ENCODE data around the gene ATP2B1. TPM values are rescaled to one million over a fixed set of nuclear protein-coding genes. Genes with fewer than 3 reads are reported as not detected.

Gene ATP2B1
- total and polyA plus RNA-seq, 2 of the 13 experiments (the other 11 are each of a cell fraction or from before 2014, with no cell fraction given), result 12.1 to 60.2 TPM

DNA sequence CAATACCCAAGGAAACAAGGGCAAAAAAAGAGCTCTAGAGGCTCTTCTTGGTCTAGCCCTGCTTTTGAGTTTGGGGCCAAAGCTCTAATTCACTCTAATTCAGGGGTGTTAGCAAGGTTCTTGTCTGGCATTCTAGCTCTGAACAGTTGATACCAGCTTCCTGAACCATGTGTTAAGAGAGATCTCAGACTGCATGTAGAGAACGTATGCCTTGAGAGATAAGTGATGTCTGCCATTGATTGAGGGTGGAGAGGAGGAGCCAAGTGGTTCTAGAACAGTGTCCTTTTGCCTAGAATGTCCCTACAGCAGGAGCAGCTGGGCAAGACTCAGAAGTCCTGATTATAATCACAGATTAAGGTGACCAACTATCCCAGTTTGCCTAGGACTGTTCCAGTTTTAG lies 164.6 kb downstream of the ATP2B1 start:
- no peaks in the 10 kb centered on the region for H3K79me2 ChIP-seq (ENCODE audit: insufficient read depth, low read length)
- H3K4me2 ChIP-seq (ENCODE audit: low read depth, low read length), result no peak overlapping the region
- H3K9ac ChIP-seq (ENCODE audit: insufficient read depth, low read depth, low read length), result no peak overlapping the region
- CTCF ChIA-PET (ENCODE audit: low intra/inter-chr PET ratio, low total read pairs), result no interaction called here
- no peak for TF ChIP-seq ZNF335 (CRISPR knock-in tag; IDR thresholded peaks at IDR 0.05)
- TF ChIP-seq ZFP82 (CRISPR knock-in tag; IDR thresholded peaks at IDR 0.05; ENCODE audit: borderline replicate concordance), result no peak
- no peak for TF ChIP-seq SNAI1 (CRISPR knock-in tag; IDR thresholded peaks at IDR 0.05; ENCODE audit: borderline replicate concordance)
- TF ChIP-seq IKZF4 (CRISPR knock-in tag; IDR thresholded peaks at IDR 0.05; ENCODE audit: borderline replicate concordance, low read depth, not compliant biosample characterization), result no peak
- no peak for TF ChIP-seq ZNF616 (CRISPR knock-in tag; IDR thresholded peaks at IDR 0.05; ENCODE audit: low read depth)
- TF ChIP-seq ZNF331 (CRISPR knock-in tag; IDR thresholded peaks at IDR 0.05), result no peak
- no peak for TF ChIP-seq ZFP36L2 (CRISPR knock-in tag; IDR thresholded peaks at IDR 0.05)
- no peak for TF ChIP-seq GABPB1 (CRISPR knock-in tag; IDR thresholded peaks at IDR 0.05)
- TF ChIP-seq ZBTB7A (CRISPR knock-in tag; IDR thresholded peaks at IDR 0.05), result no peak
- no peak for TF ChIP-seq ZNF317 (CRISPR knock-in tag; IDR thresholded peaks at IDR 0.05)
- TF ChIP-seq ZNF644 (CRISPR knock-in tag; IDR thresholded peaks at IDR 0.05; ENCODE audit: low read depth), result no peak
- TF ChIP-seq, protein P1, sequence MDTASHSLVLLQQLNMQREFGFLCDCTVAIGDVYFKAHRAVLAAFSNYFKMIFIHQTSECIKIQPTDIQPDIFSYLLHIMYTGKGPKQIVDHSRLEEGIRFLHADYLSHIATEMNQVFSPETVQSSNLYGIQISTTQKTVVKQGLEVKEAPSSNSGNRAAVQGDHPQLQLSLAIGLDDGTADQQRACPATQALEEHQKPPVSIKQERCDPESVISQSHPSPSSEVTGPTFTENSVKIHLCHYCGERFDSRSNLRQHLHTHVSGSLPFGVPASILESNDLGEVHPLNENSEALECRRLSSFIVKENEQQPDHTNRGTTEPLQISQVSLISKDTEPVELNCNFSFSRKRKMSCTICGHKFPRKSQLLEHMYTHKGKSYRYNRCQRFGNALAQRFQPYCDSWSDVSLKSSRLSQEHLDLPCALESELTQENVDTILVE (CRISPR knock-in tag; IDR thresholded peaks at IDR 0.05), result no peak
- TF ChIP-seq TMF1 (CRISPR knock-in tag; IDR thresholded peaks at IDR 0.05; ENCODE audit: low read depth), result no peak
- no peak for TF ChIP-seq HINFP (CRISPR knock-in tag; IDR thresholded peaks at IDR 0.05; ENCODE audit: low read depth)
- no peak for TF ChIP-seq ARNT (IDR thresholded peaks at IDR 0.05)
- TF ChIP-seq, protein P2, sequence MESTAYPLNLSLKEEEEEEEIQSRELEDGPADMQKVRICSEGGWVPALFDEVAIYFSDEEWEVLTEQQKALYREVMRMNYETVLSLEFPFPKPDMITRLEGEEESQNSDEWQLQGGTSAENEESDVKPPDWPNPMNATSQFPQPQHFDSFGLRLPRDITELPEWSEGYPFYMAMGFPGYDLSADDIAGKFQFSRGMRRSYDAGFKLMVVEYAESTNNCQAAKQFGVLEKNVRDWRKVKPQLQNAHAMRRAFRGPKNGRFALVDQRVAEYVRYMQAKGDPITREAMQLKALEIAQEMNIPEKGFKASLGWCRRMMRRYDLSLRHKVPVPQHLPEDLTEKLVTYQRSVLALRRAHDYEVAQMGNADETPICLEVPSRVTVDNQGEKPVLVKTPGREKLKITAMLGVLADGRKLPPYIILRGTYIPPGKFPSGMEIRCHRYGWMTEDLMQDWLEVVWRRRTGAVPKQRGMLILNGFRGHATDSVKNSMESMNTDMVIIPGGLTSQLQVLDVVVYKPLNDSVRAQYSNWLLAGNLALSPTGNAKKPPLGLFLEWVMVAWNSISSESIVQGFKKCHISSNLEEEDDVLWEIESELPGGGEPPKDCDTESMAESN (CRISPR knock-in tag; conservative IDR thresholded peaks at IDR 0.05), result no peak
- no peak for TF ChIP-seq CREB3 (CRISPR knock-in tag; IDR thresholded peaks at IDR 0.05)
- no peak for TF ChIP-seq NR2C2 (CRISPR knock-in tag; IDR thresholded peaks at IDR 0.05; ENCODE audit: borderline replicate concordance)
- H2AFZ ChIP-seq (ENCODE audit: low read length), result no peak overlapping the region
- no peaks in the 10 kb centered on the region for H3K27me3 ChIP-seq (ENCODE audit: control insufficient read depth in 1 of 2, insufficient read depth in 2 of 2, low read length in 2 of 2)
- POLR2A ChIA-PET, result interaction anchor here (1.8 kb wide), 1 partner anchor 165 kb away, joined by 7 read pairs; the partner anchor contains the start of gene ATP2B1
- H3K4me3 ChIP-seq (replicated peaks in 1 of 3; ENCODE audit: insufficient read depth in 1 of 3, low read depth in 2 of 3, low read length in 3 of 3), result no peak overlapping the region
- in situ Hi-C loops (cut with HindIII; ENCODE audit: extremely low pct_ligation_motif_present, low pct_unique_long_range_greater_than_20kb), result loop anchor here (5.0 to 25.0 kb wide), 3 partner anchors 161 to 558 kb away; partner anchors contain the start of gene ATP2B1
- BruUV-seq (replicated peaks), result no TSS peak
- 88% methylated on average over 1 of the region's 1 CpG for WGBS (ENCODE audit: low lambda C conversion rate)
- H3K36me3 ChIP-seq (replicated peaks in 1 of 2; ENCODE audit: control insufficient read depth in 1 of 2, insufficient read depth in 2 of 2, low read length in 2 of 2), result no peaks in the 10 kb centered on the region
- no peak overlapping the region for H3K27ac ChIP-seq (ENCODE audit: extremely low read length, insufficient read depth, low read length)
- FAIRE-seq (no peak), DNase-seq (ENCODE audit: low spot score) (no peak), ATAC-seq (no peak)
- peaks cover 14% of the 10 kb centered on the region for H3K4me1 ChIP-seq (ENCODE audit: insufficient read depth, low read length)
- intact Hi-C loops (cut with micrococcal nuclease; ENCODE audit: unreplicated experiment), result loop anchor here (5.0 kb wide), 4 partner anchors 88 to 1398 kb away; partner anchors contain the start of gene ATP2B1
- no peaks in the 10 kb centered on the region; the same call in 1 of the 2 replicates for H4K20me1 ChIP-seq (ENCODE audit: insufficient read depth, low read length)
- no peaks in the 10 kb centered on the region for H3K9me3 ChIP-seq (ENCODE audit: low read length)
